SU-DHL-6 (cell line): ENCODE data around the gene AGPAT3.

Experiments used
- H2AFZ ChIP-seq: fragments of 200-600 bp; sonication (generic); 2 replicates; pipeline ENCODE4 v1.6.1; 2014; ENCODE audit warnings: low read depth, mild to moderate bottlenecking, moderate library complexity, mixed read lengths, antibody characterized with exemption, low read length; ENCODE audit not compliant: severe bottlenecking
- H3F3A ChIP-seq: fragments of 200-600 bp; shearing (Covaris generic); 2 replicates; pipeline ENCODE4 v1.6.0; 2016; ENCODE audit warnings: antibody characterized with exemption, mild to moderate bottlenecking; ENCODE audit not compliant: insufficient read depth
- H3K27ac ChIP-seq: fragments of 200-600 bp; sonication (generic); 2 replicates; pipeline ENCODE4 v1.5.1; 2016; ENCODE audit warnings: low read depth, mild to moderate bottlenecking, low read length, moderate library complexity, mixed read lengths
- H3K27me3 ChIP-seq: fragments of 200-600 bp; sonication (generic), shearing (Covaris generic); 2 replicates; pipeline ENCODE4 v1.6.0; 2014; ENCODE audit warnings: mild to moderate bottlenecking, low read length
- H3K36me3 ChIP-seq: fragments of 200-600 bp; sonication (generic); 2 replicates; pipeline ENCODE4 v1.6.1; 2014; ENCODE audit warnings: mild to moderate bottlenecking, low read length, mixed read lengths
- H3K4me2 ChIP-seq: fragments of 300-600, 200-600 bp; shearing (Covaris generic), sonication (generic); 2 replicates; pipeline ENCODE4 v1.6.0; 2014; ENCODE audit warnings: low read length, low read depth, mild to moderate bottlenecking; ENCODE audit not compliant: poor library complexity, severe bottlenecking
- H3K4me3 ChIP-seq: fragments of 200-600 bp; sonication (generic); 2 replicates; pipeline ENCODE4 v1.5.1; 2014; ENCODE audit warnings: antibody characterized with exemption, low read length, mild to moderate bottlenecking, mixed read lengths; ENCODE audit not compliant: insufficient read depth, poor library complexity, severe bottlenecking
- H3K79me2 ChIP-seq: fragments of 200-600 bp; sonication (generic); 2 replicates; pipeline ENCODE4 v1.6.1; 2014; ENCODE audit warnings: mild to moderate bottlenecking, low read length, moderate library complexity; ENCODE audit not compliant: insufficient read depth
- H3K9ac ChIP-seq: fragments of 200-600 bp; sonication (generic); 2 replicates; pipeline ENCODE4 v1.7.0; 2014; ENCODE audit warnings: mild to moderate bottlenecking, low read length
- H3K9me2 ChIP-seq: fragments of 200-600 bp; sonication (generic); replicated peaks from 2 replicates; pipeline ENCODE4 v1.6.1; 2014; ENCODE audit warnings: low read length; ENCODE audit not compliant: insufficient read depth
- H3K9me3 ChIP-seq: fragments of 200-600 bp; sonication (generic); 2 replicates; pipeline ENCODE4 v1.6.1; 2014; ENCODE audit warnings: low read length, mixed read lengths; ENCODE audit not compliant: insufficient read depth
- H4K20me1 ChIP-seq: fragments of 200-600 bp; sonication (generic); 2 replicates; pipeline ENCODE4 v1.6.1; 2014; ENCODE audit warnings: low read depth, mild to moderate bottlenecking, antibody characterized with exemption, low read length, moderate library complexity, mixed read lengths
- EZH2phosphoT487 ChIP-seq: fragments of 200-600 bp; sonication (generic), shearing (Covaris generic); conservative IDR thresholded peaks from 2 replicates; pipeline ENCODE4 v1.6.1; 2018; ENCODE audit warnings: mild to moderate bottlenecking, antibody characterized with exemption, low read length, moderate library complexity, mixed read lengths
- TF ChIP-seq, protein P1 (sequence below): fragments of 200-600 bp; sonication (generic); IDR thresholded peaks from one replicate; pipeline ENCODE4 v1.5.1; 2017; ENCODE audit warnings: antibody characterized with exemption, mild to moderate bottlenecking, low read length, moderate library complexity; ENCODE audit not compliant: insufficient read depth, poor library complexity, severe bottlenecking

AGPAT3 gene

DNA sequence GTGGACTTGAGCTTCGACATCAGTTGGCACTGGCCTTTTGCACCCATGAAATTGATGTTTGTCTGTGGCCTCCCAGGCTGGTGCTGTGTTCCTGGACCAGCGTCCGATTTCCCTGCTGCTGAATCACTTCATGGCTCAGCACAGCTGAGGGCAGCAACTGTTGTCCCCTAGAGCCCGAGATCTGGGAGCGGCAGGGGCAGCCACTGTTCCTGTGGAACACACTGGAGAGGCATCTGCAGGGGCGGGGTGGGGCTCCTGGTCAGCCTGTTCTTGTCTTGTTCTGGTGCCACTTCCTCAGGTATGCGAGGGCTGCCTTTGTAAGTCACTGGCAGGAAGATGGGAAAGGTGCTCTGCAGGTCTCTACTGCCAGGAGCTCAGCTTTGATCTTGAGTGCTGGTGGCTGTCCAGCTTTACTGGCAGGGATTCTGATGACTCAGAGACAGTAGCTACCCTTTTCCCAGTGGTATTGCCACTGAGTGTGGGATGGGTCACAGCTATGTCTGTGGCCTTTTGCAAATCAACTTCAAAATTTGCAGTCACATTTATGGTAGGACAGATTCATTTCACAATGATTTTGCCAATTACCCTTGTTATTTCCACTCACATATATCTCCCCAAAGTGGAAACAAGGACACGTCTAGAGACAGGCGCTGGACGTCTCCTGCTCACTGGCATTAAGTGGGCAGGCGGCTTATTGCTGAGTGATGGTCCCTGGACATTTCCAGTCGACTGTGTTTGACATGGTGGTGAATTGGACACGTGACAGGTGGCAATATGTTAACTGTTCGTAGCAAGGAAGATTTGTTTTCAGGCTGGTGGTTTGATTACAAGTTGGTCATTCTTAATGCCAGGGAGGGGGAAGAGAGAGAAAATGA, 15.3 kb downstream of the AGPAT3 start:
- TF ChIP-seq, protein P1, sequence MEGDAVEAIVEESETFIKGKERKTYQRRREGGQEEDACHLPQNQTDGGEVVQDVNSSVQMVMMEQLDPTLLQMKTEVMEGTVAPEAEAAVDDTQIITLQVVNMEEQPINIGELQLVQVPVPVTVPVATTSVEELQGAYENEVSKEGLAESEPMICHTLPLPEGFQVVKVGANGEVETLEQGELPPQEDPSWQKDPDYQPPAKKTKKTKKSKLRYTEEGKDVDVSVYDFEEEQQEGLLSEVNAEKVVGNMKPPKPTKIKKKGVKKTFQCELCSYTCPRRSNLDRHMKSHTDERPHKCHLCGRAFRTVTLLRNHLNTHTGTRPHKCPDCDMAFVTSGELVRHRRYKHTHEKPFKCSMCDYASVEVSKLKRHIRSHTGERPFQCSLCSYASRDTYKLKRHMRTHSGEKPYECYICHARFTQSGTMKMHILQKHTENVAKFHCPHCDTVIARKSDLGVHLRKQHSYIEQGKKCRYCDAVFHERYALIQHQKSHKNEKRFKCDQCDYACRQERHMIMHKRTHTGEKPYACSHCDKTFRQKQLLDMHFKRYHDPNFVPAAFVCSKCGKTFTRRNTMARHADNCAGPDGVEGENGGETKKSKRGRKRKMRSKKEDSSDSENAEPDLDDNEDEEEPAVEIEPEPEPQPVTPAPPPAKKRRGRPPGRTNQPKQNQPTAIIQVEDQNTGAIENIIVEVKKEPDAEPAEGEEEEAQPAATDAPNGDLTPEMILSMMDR: no peak
- no peak for TF ChIP-seq EZH2phosphoT487
- H3K79me2 ChIP-seq: no peaks in the 10 kb centered on the region
- no peaks in the 10 kb centered on the region for H3K27me3 ChIP-seq
- H3K36me3 ChIP-seq: no peaks in the 10 kb centered on the region
- H3K9ac ChIP-seq: no peak overlapping the region
- H3K27ac ChIP-seq: no peak overlapping the region
- H2AFZ ChIP-seq: no peak overlapping the region
- H3K4me3 ChIP-seq: no peak overlapping the region
- H3K4me2 ChIP-seq: no peak overlapping the region
- H4K20me1 ChIP-seq: no peaks in the 10 kb centered on the region
- no peaks in the 10 kb centered on the region for H3K9me3 ChIP-seq
- H3K9me2 ChIP-seq: no peaks in the 10 kb centered on the region
- no peaks in the 10 kb centered on the region for H3F3A ChIP-seq

DNA sequence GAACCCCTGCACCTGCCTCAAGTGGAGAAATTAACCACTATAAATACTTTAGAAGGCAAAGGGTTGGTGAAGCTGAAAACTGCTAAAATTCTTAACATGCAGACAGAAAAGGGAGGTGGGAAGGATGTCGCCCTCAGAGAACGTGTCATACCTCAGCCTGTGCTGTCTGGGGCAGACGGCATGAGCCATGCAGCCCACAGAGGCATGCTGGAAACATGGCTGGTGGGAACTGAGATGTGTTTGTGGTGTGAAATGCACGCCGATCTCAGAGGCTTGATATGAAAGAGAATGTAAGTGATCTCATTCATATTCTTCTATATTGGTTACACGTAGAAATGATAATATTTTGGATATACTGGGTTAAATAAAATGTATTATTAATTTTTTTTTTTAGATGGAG, 16.3 kb downstream of the AGPAT3 start:
- no peaks in the 10 kb centered on the region for H3K9me3 ChIP-seq
- H3K36me3 ChIP-seq: no peaks in the 10 kb centered on the region
- H2AFZ ChIP-seq: no peak overlapping the region
- H3F3A ChIP-seq: no peaks in the 10 kb centered on the region
- no peak overlapping the region for H3K4me3 ChIP-seq
- no peak overlapping the region for H3K9ac ChIP-seq
- H3K4me2 ChIP-seq: no peak overlapping the region
- no peaks in the 10 kb centered on the region for H3K9me2 ChIP-seq
- H3K27ac ChIP-seq: no peak overlapping the region
- no peaks in the 10 kb centered on the region for H4K20me1 ChIP-seq
- no peaks in the 10 kb centered on the region for H3K27me3 ChIP-seq
- H3K79me2 ChIP-seq: no peaks in the 10 kb centered on the region
- TF ChIP-seq, protein P1: no peak
- TF ChIP-seq EZH2phosphoT487: no peak

DNA sequence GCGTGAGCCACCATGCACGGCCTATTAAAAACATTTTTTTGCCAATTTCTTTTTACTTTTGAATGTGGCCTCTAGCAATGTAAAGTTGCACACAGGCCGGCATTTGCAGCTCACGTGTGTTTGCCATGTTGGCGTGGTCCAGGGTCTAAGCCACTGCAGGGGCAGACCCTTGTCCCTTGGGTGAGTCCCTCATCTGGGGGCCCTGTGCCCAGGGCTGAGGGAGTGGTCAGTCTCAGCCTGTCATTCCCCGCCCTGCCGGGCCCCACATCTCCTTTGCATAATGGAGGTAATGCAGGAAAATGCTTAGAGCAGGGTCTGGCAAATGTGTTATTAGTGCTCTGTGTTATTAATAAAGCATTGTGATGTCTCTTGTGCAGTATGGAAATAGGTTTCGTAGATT, 16.9 kb downstream of the AGPAT3 start:
- Histone ChIP-seq H3K4me2 (no peak overlapping the region), H3K9me3 (no peaks in the 10 kb centered on the region), H4K20me1 (no peaks in the 10 kb centered on the region), H3K27me3 (no peaks in the 10 kb centered on the region), H3K36me3 (no peaks in the 10 kb centered on the region), H3K27ac (no peak overlapping the region), H3K9ac (no peak overlapping the region), H3K79me2 (no peaks in the 10 kb centered on the region), H2AFZ (no peak overlapping the region), H3F3A (no peaks in the 10 kb centered on the region), H3K4me3 (no peak overlapping the region), H3K9me2 (no peaks in the 10 kb centered on the region)
- TF ChIP-seq, protein P1: no peak
- no peak for TF ChIP-seq EZH2phosphoT487
